Measurements from ENCODE around the gene SUCLG2.

SUCLG2 gene

DNA sequence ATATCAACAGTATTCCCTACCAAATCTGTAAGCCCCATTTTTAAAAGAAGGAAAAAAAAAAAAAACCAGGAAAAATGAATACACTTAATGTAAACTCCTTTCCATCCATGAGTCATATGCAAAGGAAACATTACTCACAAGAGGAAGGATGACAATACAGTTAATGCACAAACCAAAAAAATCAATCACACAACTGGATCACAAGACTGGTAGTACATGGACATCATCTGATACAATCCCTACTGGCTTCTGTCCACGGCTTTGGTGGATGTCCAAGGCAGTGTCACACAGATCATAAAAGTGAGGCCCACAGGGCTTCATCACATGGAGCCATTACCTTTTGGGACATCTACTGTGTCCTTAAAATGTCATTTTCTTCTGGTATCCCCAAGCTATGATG is 44.0 kb downstream of the SUCLG2 start:
- Histone ChIP-seq H3K27ac (ENCODE audit: low read length) (no peak overlapping the region), H3K9me3 (ENCODE audit: control insufficient read depth in 2 of 2, low read length in 2 of 2) (no peaks in the 10 kb centered on the region), H3K4me3 (ENCODE audit: low read length in 2 of 2) (no peak overlapping the region), H3K36me3 (ENCODE audit: control insufficient read depth in 2 of 2, insufficient read depth in 2 of 2, low read length in 2 of 2) (peaks cover 18 to 25% of the 10 kb centered on the region in 2 donors), H3K9ac (ENCODE audit: low read length in 2 of 2) (no peak overlapping the region), H3K27me3 (ENCODE audit: control insufficient read depth in 1 of 2, insufficient read depth in 2 of 2, low read length in 2 of 2) (no peaks in the 10 kb centered on the region), H3K4me1 (ENCODE audit: control insufficient read depth, insufficient read depth, low read length) (no peaks in the 10 kb centered on the region)

DNA sequence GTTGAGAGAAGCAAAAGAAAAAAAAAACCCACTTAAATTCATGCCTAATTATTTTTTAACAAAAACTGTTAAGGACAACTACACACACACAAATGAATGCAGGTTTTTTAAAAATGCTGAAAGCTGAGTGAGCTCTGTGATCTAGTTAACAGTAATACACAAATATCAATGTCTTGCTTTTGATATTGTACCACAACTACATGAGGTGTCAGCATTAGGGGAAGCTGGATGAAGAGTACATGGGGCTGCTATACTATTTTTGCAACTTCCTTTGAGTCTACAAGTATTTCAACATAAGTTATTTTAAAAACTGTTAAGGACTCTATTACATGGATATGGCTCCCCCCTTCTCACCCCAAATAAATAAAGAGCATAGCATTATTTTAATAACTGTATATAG is 44.7 kb downstream of the SUCLG2 start:
- Histone ChIP-seq H3K27me3 (ENCODE audit: control insufficient read depth in 1 of 2, insufficient read depth in 2 of 2, low read length in 2 of 2) (no peaks in the 10 kb centered on the region), H3K4me1 (ENCODE audit: control insufficient read depth, insufficient read depth, low read length) (no peaks in the 10 kb centered on the region), H3K36me3 (ENCODE audit: control insufficient read depth in 2 of 2, insufficient read depth in 2 of 2, low read length in 2 of 2) (peaks cover 18 to 28% of the 10 kb centered on the region in 2 donors), H3K9me3 (ENCODE audit: control insufficient read depth in 2 of 2, low read length in 2 of 2) (no peaks in the 10 kb centered on the region), H3K4me3 (ENCODE audit: low read length in 2 of 2) (no peak overlapping the region), H3K9ac (ENCODE audit: low read length in 2 of 2) (no peak overlapping the region), H3K27ac (ENCODE audit: low read length) (no peak overlapping the region)

DNA sequence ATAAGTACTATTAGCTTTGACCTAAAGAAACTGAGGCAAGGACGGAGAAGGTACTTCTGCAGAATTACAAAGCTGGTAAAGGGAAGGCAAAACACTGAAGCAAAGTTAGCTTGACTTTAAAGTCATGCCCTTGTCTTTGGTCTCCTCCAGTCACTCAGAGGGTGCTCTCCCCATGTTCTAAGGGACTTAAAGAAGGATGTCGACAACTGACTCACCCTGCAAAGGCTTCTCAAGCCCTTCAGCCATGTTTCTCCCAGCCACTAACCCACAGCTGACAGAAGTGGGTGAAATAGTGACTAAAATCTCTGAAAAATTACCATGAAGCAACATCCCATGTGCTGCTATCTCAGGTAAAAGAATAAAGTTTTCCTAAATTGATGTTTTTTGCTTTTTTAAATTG is 46.4 kb downstream of the SUCLG2 start:
- no peaks in the 10 kb centered on the region for H3K9me3 ChIP-seq (ENCODE audit: control insufficient read depth in 2 of 2, low read length in 2 of 2)
- H3K27ac ChIP-seq (ENCODE audit: low read length): no peak overlapping the region
- H3K27me3 ChIP-seq (ENCODE audit: control insufficient read depth in 1 of 2, insufficient read depth in 2 of 2, low read length in 2 of 2): no peaks in the 10 kb centered on the region
- H3K9ac ChIP-seq (ENCODE audit: low read length in 2 of 2): no peak overlapping the region
- H3K36me3 ChIP-seq (ENCODE audit: control insufficient read depth in 2 of 2, insufficient read depth in 2 of 2, low read length in 2 of 2): peaks cover 18 to 28% of the 10 kb centered on the region in 2 donors
- H3K4me3 ChIP-seq (ENCODE audit: low read length in 2 of 2): no peak overlapping the region
- no peaks in the 10 kb centered on the region for H3K4me1 ChIP-seq (ENCODE audit: control insufficient read depth, insufficient read depth, low read length)

DNA sequence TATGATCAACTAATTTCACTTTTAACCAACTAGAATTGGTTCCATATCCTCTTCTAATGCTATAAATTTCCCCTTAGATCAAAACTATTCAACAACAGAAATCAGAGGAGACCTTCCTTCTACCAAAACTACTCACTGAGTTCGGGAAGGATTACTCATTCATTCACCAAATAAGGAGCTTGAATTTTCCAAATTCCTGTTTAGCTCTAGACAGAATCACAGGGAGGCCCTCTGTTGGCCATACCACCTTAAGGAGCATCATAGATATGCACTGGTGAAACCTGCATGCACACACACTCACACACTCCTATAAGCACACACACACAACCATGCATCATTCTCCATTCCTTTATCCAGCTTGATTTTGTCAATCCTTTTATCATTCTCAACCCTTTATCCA is 49.0 kb downstream of the SUCLG2 start:
- H3K27me3 ChIP-seq (ENCODE audit: control insufficient read depth in 1 of 2, insufficient read depth in 2 of 2, low read length in 2 of 2): no peaks in the 10 kb centered on the region
- no peak overlapping the region for H3K9ac ChIP-seq (ENCODE audit: low read length in 2 of 2)
- no peak overlapping the region for H3K4me3 ChIP-seq (ENCODE audit: low read length in 2 of 2)
- no peaks in the 10 kb centered on the region for H3K9me3 ChIP-seq (ENCODE audit: control insufficient read depth in 2 of 2, low read length in 2 of 2)
- peaks cover 14 to 31% of the 10 kb centered on the region in 2 donors for H3K36me3 ChIP-seq (ENCODE audit: control insufficient read depth in 2 of 2, insufficient read depth in 2 of 2, low read length in 2 of 2)
- H3K4me1 ChIP-seq (ENCODE audit: control insufficient read depth, insufficient read depth, low read length): no peaks in the 10 kb centered on the region
- H3K27ac ChIP-seq (ENCODE audit: low read length): no peak overlapping the region

DNA sequence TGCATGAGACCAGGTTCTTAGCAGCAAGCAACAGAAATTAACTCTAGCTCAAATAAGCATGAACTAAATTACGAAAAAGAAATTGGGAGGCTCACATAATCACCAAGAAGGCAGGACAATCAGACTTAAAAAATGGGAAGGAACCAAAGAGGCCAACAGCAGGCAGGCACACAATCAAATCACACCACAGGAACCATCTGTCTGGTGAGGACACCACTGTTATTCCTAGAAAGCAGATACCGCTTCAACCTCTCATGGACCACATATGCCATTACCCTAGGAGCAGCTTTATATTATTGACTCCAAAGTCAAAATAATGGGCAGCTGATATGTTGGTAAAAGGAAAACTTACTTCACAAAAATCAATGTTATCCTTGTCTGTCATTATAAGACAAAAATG is 51.6 kb downstream of the SUCLG2 start:
- H3K9me3 ChIP-seq (ENCODE audit: control insufficient read depth in 2 of 2, low read length in 2 of 2): no peaks in the 10 kb centered on the region
- no peak overlapping the region for H3K9ac ChIP-seq (ENCODE audit: low read length in 2 of 2)
- no peak overlapping the region for H3K27ac ChIP-seq (ENCODE audit: low read length)
- H3K27me3 ChIP-seq (ENCODE audit: control insufficient read depth in 1 of 2, insufficient read depth in 2 of 2, low read length in 2 of 2): no peaks in the 10 kb centered on the region
- peaks cover 4 to 22% of the 10 kb centered on the region in 2 donors for H3K36me3 ChIP-seq (ENCODE audit: control insufficient read depth in 2 of 2, insufficient read depth in 2 of 2, low read length in 2 of 2)
- no peak overlapping the region for H3K4me3 ChIP-seq (ENCODE audit: low read length in 2 of 2)
- no peaks in the 10 kb centered on the region for H3K4me1 ChIP-seq (ENCODE audit: control insufficient read depth, insufficient read depth, low read length)

DNA sequence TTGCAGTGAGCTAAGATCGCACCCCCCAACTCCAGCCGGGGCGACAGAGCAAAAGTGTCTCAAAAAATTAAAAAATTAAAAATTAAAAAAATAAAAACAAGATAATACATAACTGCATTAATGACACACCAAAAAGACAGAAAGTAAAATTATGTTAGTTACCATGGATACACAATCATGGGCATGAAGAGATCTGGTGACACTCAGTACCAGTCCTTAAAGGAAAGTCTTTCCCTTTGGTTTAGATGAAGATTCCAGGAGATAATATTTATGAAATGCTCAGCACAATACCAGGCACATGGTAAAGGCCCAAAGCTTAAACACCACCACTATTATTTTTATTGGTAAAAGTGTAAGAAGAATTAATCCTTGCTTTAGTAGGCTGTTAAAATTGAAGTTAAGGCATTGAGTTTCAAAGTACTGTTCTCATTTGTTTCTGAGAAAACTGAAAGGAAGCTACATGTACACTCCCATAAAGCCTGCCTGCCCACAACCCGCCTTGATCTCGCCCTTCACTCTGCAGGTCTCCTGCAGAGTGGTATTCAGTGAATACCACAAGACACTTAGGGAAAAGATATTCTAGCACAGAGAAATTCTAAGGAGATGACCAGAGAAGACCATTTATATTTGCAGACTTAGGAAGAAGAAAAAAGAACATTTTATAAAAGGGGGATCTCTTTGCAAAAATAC is 52.3 kb downstream of the SUCLG2 start:
- Histone ChIP-seq H3K27me3 (ENCODE audit: control insufficient read depth in 1 of 2, insufficient read depth in 2 of 2, low read length in 2 of 2) (no peaks in the 10 kb centered on the region), H3K9me3 (ENCODE audit: control insufficient read depth in 2 of 2, low read length in 2 of 2) (no peaks in the 10 kb centered on the region), H3K27ac (ENCODE audit: low read length) (no peak overlapping the region), H3K4me1 (ENCODE audit: control insufficient read depth, insufficient read depth, low read length) (no peaks in the 10 kb centered on the region), H3K9ac (ENCODE audit: low read length in 2 of 2) (no peak overlapping the region), H3K4me3 (ENCODE audit: low read length in 2 of 2) (no peak overlapping the region), H3K36me3 (ENCODE audit: control insufficient read depth in 2 of 2, insufficient read depth in 2 of 2, low read length in 2 of 2) (peaks cover 3 to 17% of the 10 kb centered on the region in 2 donors)

DNA sequence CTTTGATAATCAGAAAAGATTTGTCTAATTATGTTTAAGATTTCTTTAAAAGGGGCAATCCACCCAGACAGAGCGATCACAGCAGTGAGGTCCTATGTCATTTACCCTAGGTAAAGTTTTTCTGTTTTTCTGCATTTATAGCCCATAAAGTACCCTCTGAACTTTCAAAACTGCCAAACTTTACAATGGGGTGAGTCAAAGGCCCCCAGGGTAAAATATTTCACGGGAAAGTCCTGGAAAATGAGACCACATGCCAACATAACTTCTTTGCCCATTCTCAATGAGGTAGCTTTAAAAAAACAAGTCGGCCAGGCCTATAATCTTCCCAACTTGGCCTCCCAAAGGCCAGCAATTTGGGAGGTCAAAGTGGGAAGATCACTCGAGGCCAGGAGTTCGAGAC is 53.0 kb downstream of the SUCLG2 start:
- Histone ChIP-seq H3K36me3 (ENCODE audit: control insufficient read depth in 2 of 2, insufficient read depth in 2 of 2, low read length in 2 of 2) (peaks cover 0 to 12% of the 10 kb centered on the region in 2 donors), H3K9ac (ENCODE audit: low read length in 2 of 2) (no peak overlapping the region), H3K27me3 (ENCODE audit: control insufficient read depth in 1 of 2, insufficient read depth in 2 of 2, low read length in 2 of 2) (no peaks in the 10 kb centered on the region), H3K9me3 (ENCODE audit: control insufficient read depth in 2 of 2, low read length in 2 of 2) (no peaks in the 10 kb centered on the region), H3K4me1 (ENCODE audit: control insufficient read depth, insufficient read depth, low read length) (no peaks in the 10 kb centered on the region), H3K27ac (ENCODE audit: low read length) (no peak overlapping the region), H3K4me3 (ENCODE audit: low read length in 2 of 2) (no peak overlapping the region)

DNA sequence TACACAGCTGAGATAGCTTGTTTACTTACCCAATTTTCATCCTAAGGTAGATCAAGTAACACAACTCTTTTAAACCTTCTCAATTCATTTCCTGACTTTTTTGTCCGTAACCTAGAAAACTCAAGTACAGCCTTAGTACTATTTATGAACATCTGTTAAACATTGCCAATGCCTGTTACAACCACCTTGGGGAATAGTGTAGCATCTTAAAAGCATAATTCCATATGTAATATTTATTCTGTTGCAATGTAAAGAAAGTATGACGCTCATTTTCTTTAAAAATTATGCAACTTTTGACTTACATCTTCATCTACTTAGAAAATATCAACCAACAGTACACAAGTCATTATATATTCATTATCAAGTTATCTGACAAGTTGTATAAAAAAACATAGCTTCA is 54.6 kb downstream of the SUCLG2 start:
- Histone ChIP-seq H3K4me3 (ENCODE audit: low read length in 2 of 2) (no peak overlapping the region), H3K9me3 (ENCODE audit: control insufficient read depth in 2 of 2, low read length in 2 of 2) (no peaks in the 10 kb centered on the region), H3K36me3 (ENCODE audit: control insufficient read depth in 2 of 2, insufficient read depth in 2 of 2, low read length in 2 of 2) (peaks cover 0 to 6% of the 10 kb centered on the region in 2 donors), H3K9ac (ENCODE audit: low read length in 2 of 2) (no peak overlapping the region), H3K27me3 (ENCODE audit: control insufficient read depth in 1 of 2, insufficient read depth in 2 of 2, low read length in 2 of 2) (no peaks in the 10 kb centered on the region), H3K4me1 (ENCODE audit: control insufficient read depth, insufficient read depth, low read length) (no peaks in the 10 kb centered on the region), H3K27ac (ENCODE audit: low read length) (no peak overlapping the region)

DNA sequence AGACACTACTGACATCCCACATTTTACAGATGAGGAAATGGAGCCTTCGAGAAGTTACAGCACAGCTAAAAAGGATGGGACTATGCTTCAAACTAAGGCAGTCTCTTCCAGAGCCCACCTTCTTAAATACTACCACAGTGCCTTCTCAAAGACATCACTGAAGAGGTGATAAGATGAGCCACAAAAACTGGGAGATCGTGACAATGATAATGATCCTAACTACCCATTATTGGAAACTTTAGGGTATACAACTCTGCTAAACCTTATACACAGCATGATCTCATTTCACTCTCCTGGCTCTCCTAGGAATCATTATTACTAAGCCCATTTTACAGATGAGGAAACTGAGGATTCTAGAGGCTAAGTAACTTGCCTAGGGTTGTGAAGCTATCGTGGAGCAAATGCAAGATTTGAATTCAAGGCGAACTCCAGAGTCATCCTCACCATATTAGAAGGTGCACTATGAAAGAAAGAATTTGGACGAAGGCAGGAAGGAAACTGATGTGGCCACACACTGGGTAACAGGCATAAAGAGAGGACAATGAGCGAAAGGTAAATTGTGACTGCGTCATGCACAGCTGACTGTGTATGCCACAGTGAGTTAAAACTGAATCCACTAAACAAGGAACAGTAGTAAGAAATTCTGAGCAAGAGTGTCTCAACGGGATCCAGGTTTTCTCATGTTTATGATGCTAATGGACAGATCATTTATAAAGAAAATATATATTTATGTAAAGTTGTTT is 55.4 kb downstream of the SUCLG2 start:
- no peak overlapping the region for H3K9ac ChIP-seq (ENCODE audit: low read length in 2 of 2)
- H3K4me1 ChIP-seq (ENCODE audit: control insufficient read depth, insufficient read depth, low read length): no peaks in the 10 kb centered on the region
- no peak overlapping the region for H3K4me3 ChIP-seq (ENCODE audit: low read length in 2 of 2)
- H3K27ac ChIP-seq (ENCODE audit: low read length): no peak overlapping the region
- H3K36me3 ChIP-seq (ENCODE audit: control insufficient read depth in 2 of 2, insufficient read depth in 2 of 2, low read length in 2 of 2): peaks cover 0 to 6% of the 10 kb centered on the region in 2 donors
- no peaks in the 10 kb centered on the region for H3K27me3 ChIP-seq (ENCODE audit: control insufficient read depth in 1 of 2, insufficient read depth in 2 of 2, low read length in 2 of 2)
- no peaks in the 10 kb centered on the region for H3K9me3 ChIP-seq (ENCODE audit: control insufficient read depth in 2 of 2, low read length in 2 of 2)

DNA sequence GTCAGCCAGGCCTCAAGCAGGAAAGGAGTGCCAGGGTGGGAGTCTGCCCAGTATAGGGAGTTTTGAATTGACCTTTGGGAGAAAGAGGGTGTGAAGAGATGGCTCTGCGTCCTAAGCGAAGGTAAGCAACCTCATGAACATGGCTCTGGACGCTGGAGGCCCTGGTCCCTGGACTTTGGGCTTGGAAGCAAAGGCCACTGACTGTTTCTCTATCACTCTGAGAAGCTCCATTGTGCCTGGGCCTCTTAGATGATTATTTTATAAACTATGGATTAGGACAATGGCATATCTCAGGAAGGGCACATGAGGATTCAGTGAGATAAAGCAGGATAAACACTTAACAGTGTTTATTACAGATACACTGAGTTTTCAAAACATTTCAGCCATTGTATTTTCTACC is 59.0 kb downstream of the SUCLG2 start:
- H3K4me1 ChIP-seq (ENCODE audit: control insufficient read depth, insufficient read depth, low read length): no peaks in the 10 kb centered on the region
- H3K9ac ChIP-seq (ENCODE audit: low read length in 2 of 2): no peak overlapping the region
- no peak overlapping the region for H3K27ac ChIP-seq (ENCODE audit: low read length)
- peaks cover 2 to 3% of the 10 kb centered on the region in 2 donors for H3K36me3 ChIP-seq (ENCODE audit: control insufficient read depth in 2 of 2, insufficient read depth in 2 of 2, low read length in 2 of 2)
- H3K27me3 ChIP-seq (ENCODE audit: control insufficient read depth in 1 of 2, insufficient read depth in 2 of 2, low read length in 2 of 2): no peaks in the 10 kb centered on the region
- no peak overlapping the region for H3K4me3 ChIP-seq (ENCODE audit: low read length in 2 of 2)
- H3K9me3 ChIP-seq (ENCODE audit: control insufficient read depth in 2 of 2, low read length in 2 of 2): no peaks in the 10 kb centered on the region

DNA sequence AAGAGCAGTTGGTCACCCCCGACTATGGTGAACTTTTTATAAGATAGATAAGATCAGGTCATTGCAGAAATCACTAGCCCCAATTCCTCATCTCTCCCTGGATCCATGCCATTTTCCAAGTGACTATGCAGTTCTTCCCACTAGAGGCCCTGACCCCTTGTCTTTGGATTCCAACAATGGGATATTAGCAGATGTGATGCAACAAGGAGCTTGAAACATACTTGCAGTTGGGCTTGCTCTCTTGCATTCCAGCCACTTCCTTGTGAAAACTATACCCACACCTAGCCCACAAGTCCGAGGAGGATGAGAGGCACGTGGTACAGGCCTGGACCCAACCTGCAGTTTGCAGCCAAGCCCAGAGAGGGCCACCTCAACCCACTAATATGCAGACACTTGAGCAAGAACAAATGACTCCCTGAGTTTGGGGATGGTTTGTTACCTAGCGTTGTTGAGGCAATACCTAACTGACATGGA is 60.6 kb downstream of the SUCLG2 start:
- H3K9ac ChIP-seq (ENCODE audit: low read length in 2 of 2): no peak overlapping the region
- no peaks in the 10 kb centered on the region for H3K4me1 ChIP-seq (ENCODE audit: control insufficient read depth, insufficient read depth, low read length)
- no peaks in the 10 kb centered on the region for H3K9me3 ChIP-seq (ENCODE audit: control insufficient read depth in 2 of 2, low read length in 2 of 2)
- H3K27ac ChIP-seq (ENCODE audit: low read length): no peak overlapping the region
- peaks cover 0 to 2% of the 10 kb centered on the region in 2 donors for H3K36me3 ChIP-seq (ENCODE audit: control insufficient read depth in 2 of 2, insufficient read depth in 2 of 2, low read length in 2 of 2)
- H3K27me3 ChIP-seq (ENCODE audit: control insufficient read depth in 1 of 2, insufficient read depth in 2 of 2, low read length in 2 of 2): no peaks in the 10 kb centered on the region
- no peak overlapping the region for H3K4me3 ChIP-seq (ENCODE audit: low read length in 2 of 2)
